Glutamatergic neuron (in vitro differentiated cells): ENCODE measurements around the gene TRIM59. TPM values are rescaled to one million over a fixed set of nuclear protein-coding genes. Genes with fewer than 3 reads are reported as not detected.

Source experiments
- DNase-seq: peaks from one replicate; pipeline ENCODE4 v3.0.0; 2022
- H3K27ac Mint-ChIP-seq: one replicate; pipeline ENCODE4 v1.8.0; 2020; ENCODE audit warnings: mild to moderate bottlenecking, mixed read lengths, inconsistent platforms; ENCODE audit not compliant: unreplicated experiment
- H3K27me3 Mint-ChIP-seq: one replicate; pipeline ENCODE4 v1.8.0; 2020; ENCODE audit warnings: mild to moderate bottlenecking, moderate library complexity, mixed read lengths, inconsistent platforms; ENCODE audit not compliant: unreplicated experiment
- H3K36me3 Mint-ChIP-seq: one replicate; pipeline ENCODE4 v1.8.0; 2020; ENCODE audit warnings: mild to moderate bottlenecking, mixed read lengths, inconsistent platforms; ENCODE audit not compliant: unreplicated experiment
- H3K4me1 Mint-ChIP-seq: one replicate; pipeline ENCODE4 v1.8.0; 2020; ENCODE audit warnings: mild to moderate bottlenecking, low read depth, mixed read lengths, inconsistent platforms; ENCODE audit not compliant: unreplicated experiment
- H3K4me3 Mint-ChIP-seq: one replicate; pipeline ENCODE4 v1.8.0; 2020; ENCODE audit warnings: mild to moderate bottlenecking, mixed read lengths, inconsistent platforms; ENCODE audit not compliant: unreplicated experiment
- H3K9me3 Mint-ChIP-seq: one replicate; pipeline ENCODE4 v1.8.0; 2020; ENCODE audit warnings: mild to moderate bottlenecking, moderate library complexity, mixed read lengths, inconsistent platforms; ENCODE audit not compliant: unreplicated experiment
- total RNA-seq: library from RNA; stranded (reverse); fragmentation: NEBNext Ultra II Directional; extraction: Animal tissue kit (Norgen Biotek cat#: 25700); gene quantifications from one replicate; pipeline ENCODE4 v1.2.1, GENCODE V29; 2021; ENCODE audit not compliant: unreplicated experiment
- TF ChIP-seq, protein P1 (sequence below): fragments of 200-600 bp; sonication (generic); IDR thresholded peaks from one replicate; pipeline ENCODE4 v1.5.0; 2021; ENCODE audit not compliant: partially characterized antibody, unreplicated experiment

TRIM59 gene
- total RNA-seq, 1 donor from 2014 or later: 10.1 TPM

DNA sequence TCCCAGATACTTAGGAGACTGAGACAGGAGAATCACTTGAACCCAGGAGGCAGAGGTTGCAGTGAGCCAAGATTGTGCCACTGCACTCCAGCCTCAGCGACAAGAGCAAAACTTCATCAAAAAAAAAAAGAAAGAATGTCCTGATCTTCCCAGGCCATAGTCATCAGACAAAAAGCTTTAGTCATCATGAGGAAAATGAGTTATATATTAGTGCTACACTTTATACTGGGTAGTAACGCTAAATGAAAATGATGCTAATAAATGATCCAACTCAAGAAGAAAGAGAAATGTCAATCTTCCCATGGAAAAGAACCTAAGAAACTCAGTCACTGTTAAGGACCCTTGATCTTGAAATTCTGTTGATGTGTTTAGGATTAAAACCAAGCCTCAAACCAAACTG is 26.3 kb upstream of the TRIM59 start:
- H3K4me1 Mint-ChIP-seq: no peaks in the 10 kb centered on the region
- no peak for DNase-seq
- peaks cover 6% of the 10 kb centered on the region for H3K9me3 Mint-ChIP-seq
- no peak overlapping the region for H3K4me3 Mint-ChIP-seq
- H3K27ac Mint-ChIP-seq: no peak overlapping the region
- no peaks in the 10 kb centered on the region for H3K36me3 Mint-ChIP-seq
- TF ChIP-seq, protein P1, sequence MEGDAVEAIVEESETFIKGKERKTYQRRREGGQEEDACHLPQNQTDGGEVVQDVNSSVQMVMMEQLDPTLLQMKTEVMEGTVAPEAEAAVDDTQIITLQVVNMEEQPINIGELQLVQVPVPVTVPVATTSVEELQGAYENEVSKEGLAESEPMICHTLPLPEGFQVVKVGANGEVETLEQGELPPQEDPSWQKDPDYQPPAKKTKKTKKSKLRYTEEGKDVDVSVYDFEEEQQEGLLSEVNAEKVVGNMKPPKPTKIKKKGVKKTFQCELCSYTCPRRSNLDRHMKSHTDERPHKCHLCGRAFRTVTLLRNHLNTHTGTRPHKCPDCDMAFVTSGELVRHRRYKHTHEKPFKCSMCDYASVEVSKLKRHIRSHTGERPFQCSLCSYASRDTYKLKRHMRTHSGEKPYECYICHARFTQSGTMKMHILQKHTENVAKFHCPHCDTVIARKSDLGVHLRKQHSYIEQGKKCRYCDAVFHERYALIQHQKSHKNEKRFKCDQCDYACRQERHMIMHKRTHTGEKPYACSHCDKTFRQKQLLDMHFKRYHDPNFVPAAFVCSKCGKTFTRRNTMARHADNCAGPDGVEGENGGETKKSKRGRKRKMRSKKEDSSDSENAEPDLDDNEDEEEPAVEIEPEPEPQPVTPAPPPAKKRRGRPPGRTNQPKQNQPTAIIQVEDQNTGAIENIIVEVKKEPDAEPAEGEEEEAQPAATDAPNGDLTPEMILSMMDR: no peak
- no peaks in the 10 kb centered on the region for H3K27me3 Mint-ChIP-seq

DNA sequence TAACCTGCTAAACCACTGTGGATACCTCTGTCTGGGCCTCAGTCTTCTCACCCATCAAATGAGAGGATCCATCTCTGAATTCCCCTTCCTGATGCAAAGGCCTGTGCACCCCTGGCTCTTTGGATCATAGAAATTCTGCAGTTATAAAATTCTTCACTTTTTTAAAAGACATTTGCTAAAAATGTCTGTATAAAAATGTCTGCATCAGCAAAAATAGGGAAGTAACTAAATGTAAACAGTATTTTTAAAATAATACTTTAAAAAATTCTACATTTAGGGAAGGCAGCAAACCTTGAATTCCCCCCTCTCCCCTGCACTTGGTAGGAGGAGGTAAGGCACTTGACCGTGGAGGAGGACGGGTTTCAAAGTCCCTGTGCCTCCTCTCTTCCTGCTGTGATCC is 25.6 kb upstream of the TRIM59 start:
- no peak overlapping the region for H3K27ac Mint-ChIP-seq
- peaks cover 6% of the 10 kb centered on the region for H3K9me3 Mint-ChIP-seq
- H3K36me3 Mint-ChIP-seq: no peaks in the 10 kb centered on the region
- H3K27me3 Mint-ChIP-seq: no peaks in the 10 kb centered on the region
- no peaks in the 10 kb centered on the region for H3K4me1 Mint-ChIP-seq
- TF ChIP-seq, protein P1: no peak
- H3K4me3 Mint-ChIP-seq: no peak overlapping the region
- DNase-seq: no peak

DNA sequence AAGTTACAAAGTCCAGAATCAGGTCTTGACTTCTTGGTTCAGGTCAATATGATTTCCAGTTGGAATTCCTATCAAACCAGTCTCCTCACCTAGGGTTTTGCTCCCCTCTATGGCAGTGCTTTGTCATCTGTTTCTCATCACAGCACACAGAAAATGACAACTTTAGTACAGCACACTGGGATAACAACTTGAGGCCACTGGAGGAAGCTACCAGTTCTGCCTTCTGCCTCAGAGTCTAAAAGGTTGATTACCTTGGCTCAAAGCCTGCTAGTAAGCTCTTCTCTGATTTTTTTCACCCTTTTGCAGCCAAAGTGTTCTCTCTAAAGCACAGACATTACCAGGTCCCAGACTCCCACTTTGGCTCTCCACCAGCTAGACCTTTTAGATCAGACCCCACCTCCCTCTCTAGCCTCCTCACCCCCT is 24.8 kb upstream of the TRIM59 start:
- Mint-ChIP-seq H3K27ac (no peak overlapping the region), H3K4me3 (no peak overlapping the region), H3K4me1 (no peaks in the 10 kb centered on the region), H3K27me3 (no peaks in the 10 kb centered on the region), H3K9me3 (peaks cover 10% of the 10 kb centered on the region), H3K36me3 (peaks cover 7% of the 10 kb centered on the region)
- DNase-seq: no peak
- TF ChIP-seq, protein P1: no peak

DNA sequence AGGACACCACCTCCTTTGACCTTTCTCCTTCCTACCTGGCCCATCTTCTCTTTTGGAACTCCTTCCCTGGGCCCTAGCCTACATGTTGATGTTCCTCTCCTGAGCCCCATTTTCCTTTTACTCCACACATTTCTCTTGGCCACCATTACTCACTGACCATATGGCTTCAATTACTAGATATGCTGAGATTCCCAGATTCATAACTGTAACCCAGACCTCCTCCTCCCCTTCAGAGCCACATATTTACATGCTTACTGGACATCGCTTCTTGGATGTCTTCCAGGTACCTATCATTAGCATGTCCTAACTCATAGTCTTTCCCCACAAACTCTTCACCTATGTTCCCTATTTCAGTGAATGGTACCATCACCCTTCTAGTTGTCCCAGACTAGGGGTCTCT is 24.4 kb upstream of the TRIM59 start:
- TF ChIP-seq, protein P1: no peak
- H3K9me3 Mint-ChIP-seq: peaks cover 10% of the 10 kb centered on the region
- peaks cover 8% of the 10 kb centered on the region for H3K36me3 Mint-ChIP-seq
- H3K4me1 Mint-ChIP-seq: no peaks in the 10 kb centered on the region
- H3K27me3 Mint-ChIP-seq: no peaks in the 10 kb centered on the region
- DNase-seq: no peak
- H3K4me3 Mint-ChIP-seq: no peak overlapping the region
- H3K27ac Mint-ChIP-seq: no peak overlapping the region

DNA sequence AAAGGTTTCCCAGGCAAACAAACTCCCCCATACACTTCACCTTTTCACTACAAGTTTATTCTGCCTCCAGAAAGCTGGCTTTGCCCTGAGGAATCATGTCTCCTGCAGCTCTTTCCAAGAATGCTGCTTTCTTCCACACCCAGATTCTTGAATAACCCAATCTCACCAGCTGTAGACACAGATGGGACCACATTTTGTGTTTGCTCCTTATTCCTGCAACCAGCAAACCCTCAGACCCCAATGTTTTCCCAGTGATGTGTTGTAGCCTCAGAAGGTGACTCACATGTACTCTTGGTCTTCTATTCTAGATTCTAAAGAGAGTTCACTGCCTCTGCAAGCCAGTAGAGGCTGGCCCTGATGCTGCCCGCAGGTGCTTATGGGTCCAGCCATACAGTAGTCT is 23.6 kb upstream of the TRIM59 start:
- H3K9me3 Mint-ChIP-seq: peaks cover 13% of the 10 kb centered on the region
- TF ChIP-seq, protein P1: no peak
- no peak overlapping the region for H3K4me3 Mint-ChIP-seq
- peaks cover 8% of the 10 kb centered on the region for H3K36me3 Mint-ChIP-seq
- H3K27me3 Mint-ChIP-seq: no peaks in the 10 kb centered on the region
- no peak overlapping the region for H3K27ac Mint-ChIP-seq
- no peaks in the 10 kb centered on the region for H3K4me1 Mint-ChIP-seq
- no peak for DNase-seq
